SJCRH30 (cell line): ENCODE data around the gene CDKL4. TPM values are rescaled to one million over a fixed set of nuclear protein-coding genes. Genes with fewer than 3 reads are reported as not detected.
"Not testable (repeated sequence)": the region's sequence is repeated elsewhere in the genome, so short reads cannot be mapped to it uniquely, and the experiment has no call there.

Experiments used
- DNase-seq, 2 experiments: peaks; one replicate each; pipeline ENCODE4 v3.0.0-alpha.2; 2015 to 2020
- H3K27ac ChIP-seq: fragments of 250-450 bp; sonication (Bioruptor Pico); 2 replicates; pipeline ENCODE4 v1.5.1; 2020; ENCODE audit warnings: mild to moderate bottlenecking, moderate library complexity
- H3K27me3 ChIP-seq: fragments of 250-450 bp; sonication (Bioruptor Pico); 2 replicates; pipeline ENCODE4 v1.5.1; 2020; ENCODE audit warnings: mild to moderate bottlenecking, moderate library complexity
- H3K36me3 ChIP-seq: fragments of 250-450 bp; sonication (Bioruptor Pico); 2 replicates; pipeline ENCODE4 v1.5.1; 2020; ENCODE audit warnings: mild to moderate bottlenecking, moderate library complexity
- H3K4me1 ChIP-seq: fragments of 250-450 bp; sonication (Bioruptor Pico); 2 replicates; pipeline ENCODE4 v1.5.1; 2020; ENCODE audit warnings: mild to moderate bottlenecking, moderate library complexity
- H3K4me3 ChIP-seq: fragments of 250-450 bp; sonication (Bioruptor Pico); 2 replicates; pipeline ENCODE4 v1.5.1; 2020; ENCODE audit warnings: mild to moderate bottlenecking, moderate library complexity
- H3K9me3 ChIP-seq: fragments of 250-450 bp; sonication (Bioruptor Pico); replicated peaks from 2 replicates; pipeline ENCODE4 v1.5.1; 2020; ENCODE audit warnings: mild to moderate bottlenecking, moderate library complexity
- total RNA-seq: library from RNA; depleted of rRNA; stranded (reverse); fragments of >200 nt; shearing (Covaris generic); gene quantifications from 2 replicates; pipeline ENCODE4 v1.2.3, GENCODE V29; 2014

CDKL4 gene
- total RNA-seq, 1 experiment from 2014 or later, result 0.12 TPM

GRCh38 chr2:39150890-39151497 is 92.8 kb downstream of the CDKL4 start:
- Histone ChIP-seq H3K27me3 (no peaks in the 10 kb centered on the region; the same call in 1 of the 2 replicates), H3K4me1 (no peaks in the 10 kb centered on the region), H3K27ac (no peak overlapping the region), H3K9me3 (no peaks in the 10 kb centered on the region), H3K36me3 (no peaks in the 10 kb centered on the region), H3K4me3 (no peak overlapping the region)
- no peak for DNase-seq

DNA sequence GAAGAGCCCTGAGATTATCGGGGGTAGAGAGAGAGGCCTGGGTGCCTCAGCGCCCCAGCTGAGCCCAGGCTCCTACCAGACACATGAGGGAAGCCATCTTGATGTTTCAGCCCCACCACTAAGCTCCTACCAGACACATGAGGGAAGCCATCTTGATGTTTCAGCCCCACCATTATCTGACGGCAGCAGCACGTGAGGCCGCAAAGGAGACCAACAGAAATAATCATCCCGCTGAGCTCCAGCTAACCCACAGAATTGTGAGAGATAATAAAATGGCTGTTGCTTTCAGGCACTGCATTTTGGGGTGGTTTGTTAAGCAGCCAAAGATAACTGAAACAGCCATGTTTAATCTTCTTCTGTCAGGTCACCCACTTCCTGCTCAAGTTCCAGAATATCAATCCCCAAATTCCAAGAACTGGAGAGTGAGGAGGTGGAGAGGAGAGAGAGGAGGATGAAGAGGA is 93.6 kb downstream of the CDKL4 start:
- H3K4me3 ChIP-seq, result no peak overlapping the region
- no peaks in the 10 kb centered on the region for H3K36me3 ChIP-seq
- no peaks in the 10 kb centered on the region; the same call in 1 of the 2 replicates for H3K27me3 ChIP-seq
- no peaks in the 10 kb centered on the region for H3K9me3 ChIP-seq
- H3K27ac ChIP-seq, result no peak overlapping the region
- H3K4me1 ChIP-seq, result no peaks in the 10 kb centered on the region
- no peak for DNase-seq

- no peak overlapping the region for H3K4me3 ChIP-seq
- H3K36me3 ChIP-seq, result no peaks in the 10 kb centered on the region
- H3K9me3 ChIP-seq, result no peaks in the 10 kb centered on the region
- DNase-seq, result no peak
- H3K4me1 ChIP-seq, result peaks cover 4% of the 10 kb centered on the region
- no peak overlapping the region for H3K27ac ChIP-seq
- no peaks in the 10 kb centered on the region for H3K27me3 ChIP-seq
Observed at GRCh38 chr2:39146630-39147029, 97.1 kb downstream of the CDKL4 start.

DNA sequence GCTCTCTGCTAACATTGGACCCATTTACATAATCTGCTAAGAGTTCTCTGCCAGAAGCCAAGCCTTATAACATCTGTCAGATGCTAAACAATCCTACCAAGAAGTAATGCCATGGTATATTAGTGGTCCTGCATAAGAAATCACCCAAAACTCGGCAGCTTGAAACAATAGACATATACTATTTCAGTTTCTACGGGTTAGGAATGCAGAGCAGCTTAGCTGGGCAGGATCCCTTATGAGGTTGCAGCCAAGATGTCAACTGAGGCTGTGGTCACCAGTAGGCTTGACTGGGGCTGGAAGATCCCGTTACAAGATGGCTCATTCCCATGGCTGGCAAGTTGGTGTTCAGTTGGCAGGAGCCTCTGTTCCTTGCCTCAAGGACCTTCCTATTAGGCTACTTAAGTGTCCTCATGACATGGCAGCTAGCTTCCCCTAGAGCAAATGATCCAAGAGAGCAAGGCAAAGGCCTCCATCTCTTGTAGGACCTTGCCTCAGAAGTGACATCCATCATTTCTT is 97.8 kb downstream of the CDKL4 start:
- Histone ChIP-seq H3K36me3 (no peaks in the 10 kb centered on the region), H3K27ac (no peak overlapping the region), H3K4me3 (no peak overlapping the region), H3K4me1 (peaks cover 9% of the 10 kb centered on the region), H3K9me3 (no peaks in the 10 kb centered on the region), H3K27me3 (no peaks in the 10 kb centered on the region)
- DNase-seq, result peak in 1 of 2 experiments; percentile 16

DNA sequence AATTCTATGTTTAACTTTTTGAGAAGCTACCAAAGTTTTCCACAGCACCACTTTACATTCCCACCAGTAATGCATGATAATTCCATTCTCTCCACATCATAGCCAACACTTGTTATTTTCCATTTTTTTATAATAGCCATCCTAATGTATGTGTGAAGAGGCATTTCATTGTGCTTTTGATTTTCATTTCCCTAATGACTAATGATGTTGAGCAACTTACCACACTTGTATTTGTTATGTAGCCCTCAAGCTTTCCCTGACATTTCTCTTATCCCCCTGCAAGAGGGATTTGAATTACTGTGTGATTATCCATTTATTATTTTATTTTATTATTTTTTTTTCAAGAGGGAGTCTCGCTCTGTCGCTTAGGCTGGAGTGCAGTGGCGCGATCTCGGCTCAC is 99.4 kb downstream of the CDKL4 start:
- Histone ChIP-seq H3K4me3 (no peak overlapping the region), H3K4me1 (peaks cover 9% of the 10 kb centered on the region), H3K27ac (no peak overlapping the region), H3K9me3 (no peaks in the 10 kb centered on the region), H3K27me3 (no peaks in the 10 kb centered on the region), H3K36me3 (no peaks in the 10 kb centered on the region)
- DNase-seq, result no peak

DNA sequence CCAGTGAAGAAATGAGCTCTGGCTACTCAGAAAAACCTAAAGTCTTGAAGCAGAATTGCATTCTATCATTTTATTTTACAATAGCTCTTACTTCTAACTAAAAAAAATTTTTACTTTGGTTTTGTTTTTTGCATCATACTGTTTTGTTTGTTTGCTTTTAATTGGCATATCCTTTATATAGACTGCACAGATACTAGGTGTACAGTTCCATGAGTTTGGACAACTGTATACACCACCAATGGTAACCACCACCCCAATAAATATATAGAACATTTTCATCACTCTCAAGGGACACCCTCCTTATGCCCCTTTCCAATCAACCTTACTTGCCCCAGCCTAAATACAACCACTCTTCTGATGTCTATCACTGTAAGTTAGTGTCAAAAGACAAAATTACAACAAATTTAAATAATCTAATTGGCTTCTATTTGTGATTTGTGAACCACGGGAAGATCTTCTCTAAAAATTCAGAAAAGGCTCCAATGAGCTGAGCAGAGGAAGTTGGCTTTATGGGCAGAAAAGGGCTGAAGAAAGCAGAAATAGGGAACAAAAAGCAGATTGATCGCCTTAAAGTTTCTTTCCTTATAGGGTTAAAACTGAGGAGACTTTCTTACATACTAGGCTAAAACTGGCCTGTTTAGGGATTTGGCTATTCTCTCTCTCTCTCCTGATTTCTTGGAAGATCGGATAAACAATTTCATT is 100.7 kb downstream of the CDKL4 start:
- H3K36me3 ChIP-seq, result no peaks in the 10 kb centered on the region

DNA sequence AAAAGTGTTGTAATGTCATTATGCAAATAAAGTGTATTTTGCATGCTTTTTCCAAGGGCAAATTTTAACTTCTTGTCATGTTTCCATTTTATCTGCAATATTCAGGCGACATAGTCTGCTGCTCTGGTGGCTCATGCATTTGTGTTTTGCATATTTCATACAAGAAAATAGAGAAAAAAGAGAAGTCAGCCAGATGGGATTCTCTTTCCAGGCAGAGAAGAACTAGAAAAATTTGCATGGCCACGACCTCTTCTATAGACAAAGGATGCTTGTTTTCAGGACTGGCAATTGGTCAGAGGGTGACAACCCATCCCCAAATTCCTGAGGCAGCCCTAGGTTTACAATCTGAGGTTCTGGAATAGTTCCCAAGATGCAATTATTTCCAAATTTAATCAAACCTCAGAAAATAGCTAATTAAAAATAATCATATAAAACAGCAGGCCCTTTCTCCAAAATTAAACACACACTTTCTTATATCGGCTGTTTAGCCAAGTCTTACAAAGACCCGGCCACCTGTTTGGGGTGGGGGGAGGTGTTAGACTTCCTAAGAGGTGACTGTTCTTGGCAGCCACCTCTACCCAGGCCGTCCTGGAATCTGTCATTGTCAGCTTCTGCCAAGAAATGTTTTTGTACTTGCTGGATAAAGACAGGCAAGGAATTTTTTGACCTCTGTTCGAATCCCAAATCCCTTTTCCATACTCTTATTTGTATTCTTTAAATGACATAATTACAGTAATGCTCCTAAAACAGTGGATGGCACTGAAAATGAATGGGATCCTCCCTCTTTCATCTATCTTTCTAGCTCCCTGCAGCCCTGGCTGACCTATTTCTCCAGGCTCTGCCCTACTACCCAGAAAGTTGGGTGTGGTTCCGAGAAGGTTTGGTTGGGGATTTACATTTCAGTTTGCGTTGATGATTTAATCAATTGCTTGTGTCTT is 102.2 kb downstream of the CDKL4 start:
- Histone ChIP-seq H3K4me1 (peaks cover 9% of the 10 kb centered on the region), H3K36me3 (no peaks in the 10 kb centered on the region), H3K9me3 (no peaks in the 10 kb centered on the region), H3K27me3 (no peaks in the 10 kb centered on the region), H3K27ac (no peak overlapping the region), H3K4me3 (no peak overlapping the region)
- peak in 1 of 2 experiments; percentile 42 for DNase-seq

More for the DNA sequence above, 100.7 kb downstream of the CDKL4 start:
- H3K27ac ChIP-seq, result no peak overlapping the region
- no peak for DNase-seq
- no peaks in the 10 kb centered on the region for H3K9me3 ChIP-seq
- no peaks in the 10 kb centered on the region for H3K27me3 ChIP-seq
- no peak overlapping the region for H3K4me3 ChIP-seq
- H3K4me1 ChIP-seq, result peaks cover 9% of the 10 kb centered on the region

DNA sequence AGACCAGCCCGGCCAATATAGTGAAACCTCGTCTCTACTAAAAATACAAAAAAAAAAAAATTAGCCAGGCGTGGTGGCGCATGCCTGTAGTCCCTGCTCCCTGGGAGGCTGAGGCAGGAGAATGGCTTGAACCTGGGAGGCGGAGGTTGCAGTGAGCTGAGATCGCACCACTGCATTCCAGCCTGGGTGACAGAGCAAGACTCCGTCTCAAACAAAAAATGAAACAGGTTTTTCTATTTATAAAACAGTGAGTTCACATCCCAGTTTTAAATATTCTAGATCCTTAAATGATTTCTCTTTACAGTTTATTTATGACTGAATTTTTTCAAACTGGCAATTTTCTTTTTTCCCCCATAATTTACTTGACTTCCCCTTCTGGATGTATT is 102.8 kb downstream of the CDKL4 start:
- not testable (repeated sequence) for DNase-seq, H3K4me1 ChIP-seq, H3K27me3 ChIP-seq, H3K27ac ChIP-seq, H3K4me3 ChIP-seq, H3K9me3 ChIP-seq, H3K36me3 ChIP-seq

DNA sequence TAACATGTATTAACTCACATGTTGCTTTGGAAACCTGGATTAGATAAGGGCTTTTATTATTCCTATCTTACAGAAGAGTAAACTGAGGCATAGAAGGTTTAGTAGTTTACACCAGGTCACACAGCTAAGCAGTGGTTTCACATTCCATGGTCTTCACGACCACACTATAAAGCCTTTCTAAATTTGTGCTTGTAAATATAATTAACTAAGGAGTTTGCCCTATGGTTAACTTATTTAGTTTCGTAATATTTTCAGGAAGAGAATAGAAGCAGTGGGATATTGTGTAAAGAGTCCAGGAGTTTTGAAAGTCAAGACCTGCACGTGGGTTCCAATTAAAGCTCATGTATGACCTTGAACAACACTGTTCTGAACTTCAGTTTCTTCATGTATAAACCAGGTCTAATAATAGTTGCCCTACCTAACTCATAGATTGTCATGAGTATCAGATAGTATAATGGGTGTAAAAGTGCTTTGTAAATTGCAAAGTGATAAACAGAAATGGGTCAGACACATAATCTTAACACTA is 103.4 kb downstream of the CDKL4 start:
- DNase-seq, result no peak
- Histone ChIP-seq H3K27ac (no peak overlapping the region), H3K4me3 (no peak overlapping the region), H3K27me3 (no peaks in the 10 kb centered on the region), H3K36me3 (no peaks in the 10 kb centered on the region), H3K9me3 (no peaks in the 10 kb centered on the region), H3K4me1 (peaks cover 9% of the 10 kb centered on the region)

GRCh38 chr2:39139511-39140237 is 104.1 kb downstream of the CDKL4 start:
- Histone ChIP-seq H3K36me3 (no peaks in the 10 kb centered on the region), H3K9me3 (no peaks in the 10 kb centered on the region), H3K4me3 (no peak overlapping the region), H3K27me3 (no peaks in the 10 kb centered on the region), H3K4me1 (peaks cover 9% of the 10 kb centered on the region), H3K27ac (no peak overlapping the region)
- no peak for DNase-seq

DNA sequence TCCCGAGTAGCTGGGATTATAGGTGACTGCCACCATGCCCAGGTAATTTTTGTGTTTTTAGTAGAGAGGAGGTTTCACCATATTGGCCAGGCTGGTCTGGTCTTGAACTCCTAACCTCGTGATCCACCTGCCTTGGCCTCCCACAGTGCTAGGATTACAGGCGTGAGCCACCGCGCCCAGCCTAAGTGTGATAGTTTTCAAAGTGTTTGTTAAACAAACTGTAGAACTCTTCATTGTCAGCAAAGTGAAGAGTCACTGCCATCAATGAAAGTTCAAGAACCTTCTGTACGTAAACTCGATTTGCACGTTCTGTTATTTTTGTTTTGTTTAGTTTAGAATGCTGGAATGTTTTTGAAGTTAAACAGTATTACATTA is 104.9 kb downstream of the CDKL4 start:
- Histone ChIP-seq H3K4me3 (no peak overlapping the region), H3K27ac (no peak overlapping the region), H3K9me3 (no peaks in the 10 kb centered on the region; the same call in 1 of the 2 replicates), H3K27me3 (no peaks in the 10 kb centered on the region), H3K36me3 (no peaks in the 10 kb centered on the region), H3K4me1 (peaks cover 9% of the 10 kb centered on the region)
- no peak for DNase-seq

GRCh38 chr2:39138187-39138836 is 105.5 kb downstream of the CDKL4 start:
- H3K27me3 ChIP-seq, DNase-seq, H3K36me3 ChIP-seq, H3K4me3 ChIP-seq, H3K27ac ChIP-seq, H3K9me3 ChIP-seq, H3K4me1 ChIP-seq: not testable (repeated sequence)

DNA sequence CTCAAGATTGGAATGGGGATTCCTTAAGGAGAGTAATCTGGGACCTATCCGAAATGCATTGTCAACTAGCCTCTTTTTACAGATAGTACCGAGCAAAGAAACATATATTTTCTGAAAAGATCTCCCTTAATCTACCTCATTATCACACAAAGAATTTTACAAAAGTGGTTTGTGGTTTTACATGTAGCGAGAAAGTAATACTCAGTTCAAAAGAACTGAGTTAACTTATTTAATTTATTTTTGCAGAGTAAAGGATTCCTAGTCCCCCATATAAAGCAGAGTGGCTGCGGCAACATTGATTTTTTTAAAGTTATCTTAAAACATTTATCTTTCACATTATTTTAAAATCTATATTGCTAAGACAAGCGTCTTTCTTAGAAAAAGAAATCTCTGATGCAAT is 107.0 kb downstream of the CDKL4 start:
- no peak for DNase-seq
- H3K4me1 ChIP-seq, result peaks cover 7% of the 10 kb centered on the region

More for the DNA sequence above, 107.0 kb downstream of the CDKL4 start:
- Histone ChIP-seq H3K4me3 (no peak overlapping the region), H3K27ac (no peak overlapping the region), H3K27me3 (no peaks in the 10 kb centered on the region), H3K9me3 (no peaks in the 10 kb centered on the region; the same call in 1 of the 2 replicates), H3K36me3 (no peaks in the 10 kb centered on the region)
